GM06990 (cell line): ENCODE results near the gene PMM2.

ENCODE experiments used
- DNase-seq: peaks from one replicate; pipeline ENCODE4 v3.0.0-alpha.2; 2011; ENCODE audit not compliant: insufficient read length; ENCODE audit errors: extremely low read depth
- H3K27me3 ChIP-seq: replicated peaks from 2 replicates; pipeline ENCODE4 v1.6.0; 2011; ENCODE audit warnings: low read length; ENCODE audit not compliant: control insufficient read depth, insufficient read depth
- H3K36me3 ChIP-seq: 2 replicates; pipeline ENCODE4 v1.5.1; 2011; ENCODE audit warnings: low read length; ENCODE audit not compliant: control insufficient read depth, insufficient read depth
- H3K4me3 ChIP-seq: replicated peaks from 2 replicates; pipeline ENCODE4 v1.5.1; 2011; ENCODE audit warnings: low read depth, mild to moderate bottlenecking, control low read depth, low read length
- CTCF ChIP-seq: IDR thresholded peaks from 2 replicates; pipeline ENCODE4 v1.5.1; 2011; ENCODE audit warnings: low read length, control low read depth, mild to moderate bottlenecking, inconsistent platforms; ENCODE audit not compliant: insufficient read depth, poor library complexity, severe bottlenecking

The PMM2 gene

GRCh38 chr16:8859913-8860881 lies 62.6 kb downstream of the PMM2 start:
- no peak overlapping the region for H3K4me3 ChIP-seq
- peaks cover 17% of the 10 kb centered on the region for H3K36me3 ChIP-seq
- DNase-seq = no peak
- no peaks in the 10 kb centered on the region for H3K27me3 ChIP-seq
- TF ChIP-seq CTCF = no peak

- Histone ChIP-seq H3K4me3 (no peak overlapping the region), H3K36me3 (peaks cover 11% of the 10 kb centered on the region), H3K27me3 (no peaks in the 10 kb centered on the region)
- DNase-seq = no peak
- TF ChIP-seq CTCF = no peak
These were observed 64.1 kb downstream of the PMM2 start for GRCh38 chr16:8861563-8862308.

- TF ChIP-seq CTCF = no peak
- H3K36me3 ChIP-seq = peaks cover 8% of the 10 kb centered on the region
- DNase-seq = no peak
These were observed 64.9 kb downstream of the PMM2 start for GRCh38 chr16:8862309-8863130.

DNA sequence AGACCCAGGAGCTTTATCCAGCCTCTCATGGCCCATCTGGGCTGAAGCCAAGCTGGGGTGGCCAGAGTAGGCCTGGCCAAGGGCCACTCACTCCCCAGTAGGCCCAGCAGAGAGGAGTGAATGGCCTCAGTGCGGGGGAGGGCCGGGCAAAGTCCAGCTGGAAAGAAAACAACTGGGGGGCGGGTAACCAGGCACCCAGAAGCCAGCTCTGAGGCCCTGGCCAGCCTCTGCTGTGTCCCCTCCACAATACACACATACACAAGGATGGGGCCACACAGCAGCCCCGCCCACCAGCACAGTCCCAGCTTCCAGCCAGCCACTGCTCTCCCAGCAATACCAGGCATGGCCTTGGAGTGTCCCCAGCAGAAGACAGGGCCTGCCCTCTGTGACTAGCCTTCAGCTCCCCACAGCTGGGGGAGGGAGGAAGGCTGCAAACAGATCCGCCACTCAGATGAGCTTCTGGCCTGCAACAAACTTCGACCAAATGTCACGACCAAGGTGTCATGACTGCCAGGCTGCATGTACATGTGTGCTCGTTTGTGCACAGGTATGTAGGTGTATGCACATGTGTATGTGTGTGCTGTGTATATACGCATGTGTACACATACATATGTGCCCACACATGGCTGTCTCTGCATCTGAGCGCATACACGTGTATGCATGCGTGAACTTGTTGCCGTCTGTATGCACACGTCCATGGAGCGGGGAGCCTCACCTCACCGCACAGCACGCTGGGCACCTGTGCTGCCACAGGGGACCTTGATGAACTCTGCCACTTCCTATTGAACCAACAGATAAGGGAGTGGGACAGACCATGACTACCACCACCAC lies 66.2 kb downstream of the PMM2 start:
- TF ChIP-seq CTCF = peak; percentile 3
- DNase-seq = no peak
- Histone ChIP-seq H3K27me3 (no peaks in the 10 kb centered on the region), H3K36me3 (peaks cover 4% of the 10 kb centered on the region), H3K4me3 (no peak overlapping the region)

More at GRCh38 chr16:8862309-8863130, 64.9 kb downstream of the PMM2 start:
- no peaks in the 10 kb centered on the region for H3K27me3 ChIP-seq
- no peak overlapping the region for H3K4me3 ChIP-seq
